Breast epithelium (tissue), 3 donors: Measurements from ENCODE around the gene LRRC32.

Experiments
- POLR2A ChIP-seq: fragments of 450-650 bp; IDR thresholded peaks from one replicate; pipeline ENCODE4 v1.6.1; 2016; ENCODE audit warnings: antibody characterized with exemption, mild to moderate bottlenecking, moderate library complexity
- POLR2AphosphoS5 ChIP-seq, 3 donors: sonication (generic); formaldehyde crosslinking; IDR thresholded peaks; one replicate each; pipeline ENCODE4 v1.6.1; 2017; ENCODE audit warnings: antibody characterized with exemption in 3 of 3

DNA sequence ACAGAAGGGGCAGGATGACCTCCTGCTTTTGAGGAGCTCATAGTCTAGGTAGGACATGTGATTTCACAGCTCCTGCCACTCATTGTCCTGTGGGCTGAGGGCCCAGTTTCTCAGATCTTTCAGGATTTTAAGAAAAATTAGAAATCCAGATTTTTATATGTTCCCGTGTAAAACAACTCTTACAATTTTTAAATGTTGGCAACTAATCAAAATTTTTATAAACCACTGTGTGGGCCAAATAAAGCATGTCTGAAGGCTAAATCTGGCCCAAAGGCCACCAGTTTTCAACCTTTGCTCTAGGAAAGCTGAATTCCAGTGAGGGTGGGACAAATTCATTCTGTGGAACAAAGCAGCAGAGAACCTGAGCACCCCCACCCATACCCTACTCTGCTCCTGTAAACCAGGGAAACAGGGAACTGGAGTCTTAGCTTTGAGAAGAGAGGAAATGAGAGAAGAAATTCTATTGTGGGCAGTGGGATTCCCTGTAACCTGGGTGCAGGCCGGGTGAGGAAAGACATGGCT lies 20.6 kb downstream of the LRRC32 start:
- TF ChIP-seq POLR2AphosphoS5 (IDR thresholded peaks at IDR 0.05) (no peak), POLR2A (no peak)
